ENCODE data around the gene ABCB8. TPM values are rescaled to one million over a fixed set of nuclear protein-coding genes. Genes with fewer than 3 reads are reported as not detected.

Gene ABCB8
- total and polyA plus RNA-seq, 3 experiments from 2014 or later: 18.4 to 52.3 (median 49.2) TPM

- peaks cover 10% of the 10 kb centered on the region for H3K4me1 ChIP-seq (ENCODE audit: insufficient read depth, low read length)
- POLR2A ChIA-PET: no interaction called here
- H3K27me3 ChIP-seq (ENCODE audit: insufficient read depth, low read length, poor library complexity, severe bottlenecking): no peaks in the 10 kb centered on the region
- Mint-ChIP-seq H3K4me3 (no peak overlapping the region), H3K36me3 (peaks cover 3 to 59% (median 4%) of the 10 kb centered on the region in 3 donors), H3K27ac (peak overlapping the region in 3 of 8 donors; percentile 17 to 84 (median 77)), H3K4me1 (peaks cover 7 to 16% (median 13%) of the 10 kb centered on the region in 3 donors), H3K9me3 (no peaks in the 10 kb centered on the region), H3K27me3 (no peaks in the 10 kb centered on the region)
- no peak overlapping the region for H3K27ac ChIP-seq (ENCODE audit: low read depth, low read length)
- H3K36me3 ChIP-seq (ENCODE audit: insufficient read depth, low read length): peaks cover 11% of the 10 kb centered on the region
- H3K4me3 ChIP-seq (ENCODE audit: low read length): no peak overlapping the region
- CTCF ChIA-PET: no interaction called here
- no peak for DNase-seq
- H3K9me3 ChIP-seq (ENCODE audit: low read length): no peaks in the 10 kb centered on the region
Observed at GRCh38 chr7:151065516-151065915, 37.3 kb downstream of the ABCB8 start.

DNA sequence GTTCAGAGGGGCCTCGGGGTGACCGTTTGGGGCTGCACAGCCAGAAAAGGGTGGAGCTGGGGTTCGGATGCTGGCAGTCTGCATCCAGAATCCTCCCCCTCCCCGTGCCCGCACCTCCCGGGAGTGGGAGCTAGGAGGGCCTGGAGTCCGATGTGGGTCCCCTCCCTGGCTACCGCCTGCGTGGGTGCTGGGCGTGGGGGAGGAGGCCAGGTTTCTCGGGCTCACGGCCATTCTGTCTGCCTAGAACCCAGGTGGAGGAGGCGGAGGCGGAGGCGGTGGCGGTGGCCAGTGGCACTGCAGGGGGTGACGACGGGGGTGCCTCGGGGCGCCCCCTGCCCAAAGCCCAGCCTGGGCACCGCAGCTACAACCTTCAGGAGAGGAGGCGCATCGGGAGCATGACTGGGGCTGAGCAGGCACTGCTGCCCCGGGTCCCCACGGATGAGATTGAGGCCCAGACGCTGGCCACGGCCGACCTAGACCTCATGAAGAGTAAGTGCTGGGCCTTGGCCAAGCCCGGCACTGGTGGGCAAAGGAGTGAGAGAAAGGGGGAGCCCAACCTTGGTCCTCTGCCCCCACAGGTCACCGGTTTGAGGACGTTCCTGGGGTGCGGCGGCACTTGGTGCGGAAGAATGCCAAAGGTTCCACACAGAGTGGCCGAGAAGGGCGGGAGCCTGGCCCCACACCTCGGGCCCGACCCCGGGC is 38.2 kb downstream of the ABCB8 start:
- H3K27me3 ChIP-seq (ENCODE audit: insufficient read depth, low read length, poor library complexity, severe bottlenecking): no peaks in the 10 kb centered on the region
- H3K9me3 Mint-ChIP-seq: no peaks in the 10 kb centered on the region
- H3K4me3 ChIP-seq (ENCODE audit: low read length): no peak overlapping the region
- POLR2A ChIA-PET: interaction anchor here (0.8 kb wide), 1 partner anchor 17 kb away, joined by 3 read pairs; the partner anchor contains the start of gene TMUB1
- H3K4me1 Mint-ChIP-seq: peaks cover 1 to 7% (median 5%) of the 10 kb centered on the region in 3 donors
- H3K9me3 ChIP-seq (ENCODE audit: low read length): no peaks in the 10 kb centered on the region
- peaks cover 3 to 66% (median 4%) of the 10 kb centered on the region in 3 donors for H3K36me3 Mint-ChIP-seq
- no peak overlapping the region for H3K4me3 Mint-ChIP-seq
- no peaks in the 10 kb centered on the region for H3K27me3 Mint-ChIP-seq
- H3K27ac ChIP-seq (ENCODE audit: low read depth, low read length): no peak overlapping the region
- CTCF ChIA-PET: no interaction called here
- no peak for DNase-seq
- H3K36me3 ChIP-seq (ENCODE audit: insufficient read depth, low read length): peaks cover 11% of the 10 kb centered on the region
- peak overlapping the region in 1 of 8 donors; percentile 57 for H3K27ac Mint-ChIP-seq
- peaks cover under 1% of the 10 kb centered on the region for H3K4me1 ChIP-seq (ENCODE audit: insufficient read depth, low read length)

DNA sequence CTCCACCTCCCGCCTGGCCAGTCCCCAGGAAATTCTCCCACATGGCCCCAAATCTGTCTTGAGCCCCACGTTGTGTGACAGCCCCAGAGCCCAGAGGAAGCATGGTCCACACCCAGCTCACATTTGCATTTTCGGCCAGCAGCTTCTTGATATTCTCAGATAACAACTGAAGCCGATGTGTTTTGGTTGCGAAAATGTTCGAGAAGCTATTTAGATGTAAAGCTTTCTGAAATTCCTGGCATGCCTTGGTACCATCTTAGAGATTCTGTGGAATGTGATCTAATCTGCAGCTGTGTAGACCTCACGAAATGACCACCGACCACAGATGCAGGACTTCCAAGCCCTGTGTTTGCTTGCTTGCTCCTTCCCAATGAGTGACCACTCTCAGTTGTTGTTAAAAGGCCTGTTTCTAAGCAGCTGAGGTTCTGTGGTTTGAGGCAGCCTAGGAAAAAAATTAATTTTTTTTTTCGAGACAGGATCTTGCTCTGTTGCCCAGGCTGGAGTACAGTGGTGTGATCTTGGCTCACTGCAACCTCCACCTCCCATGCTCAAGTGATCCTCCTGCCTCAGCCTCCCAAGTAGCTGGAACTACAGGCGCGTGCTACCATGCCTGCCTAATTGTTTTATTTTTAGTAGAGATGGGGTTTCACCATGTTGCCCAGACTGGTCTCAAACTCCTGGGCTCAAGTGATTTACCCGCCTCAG is 40.0 kb downstream of the ABCB8 start:
- Histone ChIP-seq H3K36me3 (ENCODE audit: insufficient read depth, low read length) (peaks cover 11% of the 10 kb centered on the region), H3K27me3 (ENCODE audit: insufficient read depth, low read length, poor library complexity, severe bottlenecking) (no peaks in the 10 kb centered on the region), H3K9me3 (ENCODE audit: low read length) (no peaks in the 10 kb centered on the region), H3K4me3 (ENCODE audit: low read length) (no peak overlapping the region), H3K4me1 (ENCODE audit: insufficient read depth, low read length) (no peaks in the 10 kb centered on the region), H3K27ac (ENCODE audit: low read depth, low read length) (no peak overlapping the region)
- CTCF ChIA-PET: interaction anchor here (0.9 to 2.9 kb wide), 3 partner anchors 10 to 54 kb away, joined by 3 to 9 read pairs (median 3); no protein-coding TSS in a partner anchor
- Mint-ChIP-seq H3K36me3 (peaks cover 3 to 71% (median 4%) of the 10 kb centered on the region in 3 donors), H3K27me3 (no peaks in the 10 kb centered on the region), H3K4me3 (no peak overlapping the region), H3K27ac (no peak overlapping the region), H3K9me3 (no peaks in the 10 kb centered on the region), H3K4me1 (no peaks in the 10 kb centered on the region)
- POLR2A ChIA-PET: interaction anchor here (0.7 kb wide), 1 partner anchor 134 kb away, joined by 6 read pairs; no protein-coding TSS in a partner anchor
- DNase-seq: no peak

- POLR2A ChIA-PET: no interaction called here
- no peak overlapping the region for H3K4me3 Mint-ChIP-seq
Observed at GRCh38 chr7:151069841-151070573, 41.8 kb downstream of the ABCB8 start.

DNA sequence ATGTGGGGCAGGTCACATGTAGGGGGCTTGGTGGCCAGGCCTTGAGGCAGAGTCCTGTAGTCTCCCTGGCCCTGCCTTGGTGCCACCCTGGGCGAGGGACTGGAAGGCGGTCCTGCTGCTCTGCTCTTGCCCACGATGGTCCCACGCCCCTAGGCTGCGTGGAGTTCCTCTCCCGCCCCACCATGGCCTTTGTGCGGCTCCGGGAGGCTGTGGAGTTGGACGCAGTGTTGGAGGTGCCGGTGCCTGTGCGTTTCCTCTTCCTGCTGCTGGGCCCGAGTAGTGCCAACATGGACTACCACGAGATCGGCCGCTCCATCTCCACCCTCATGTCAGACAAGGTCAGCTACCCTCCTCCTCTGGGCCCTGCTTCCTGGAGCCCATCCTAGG is 42.3 kb downstream of the ABCB8 start:
- Mint-ChIP-seq H3K9me3 (no peaks in the 10 kb centered on the region), H3K36me3 (peaks cover 3 to 71% (median 4%) of the 10 kb centered on the region in 3 donors), H3K27ac (peak overlapping the region in 1 of 8 donors; percentile 61), H3K27me3 (no peaks in the 10 kb centered on the region), H3K4me3 (no peak overlapping the region), H3K4me1 (no peaks in the 10 kb centered on the region)
- Histone ChIP-seq H3K27me3 (ENCODE audit: insufficient read depth, low read length, poor library complexity, severe bottlenecking) (no peaks in the 10 kb centered on the region), H3K36me3 (ENCODE audit: insufficient read depth, low read length) (no peaks in the 10 kb centered on the region), H3K4me3 (ENCODE audit: low read length) (no peak overlapping the region), H3K4me1 (ENCODE audit: insufficient read depth, low read length) (no peaks in the 10 kb centered on the region), H3K9me3 (ENCODE audit: low read length) (no peaks in the 10 kb centered on the region), H3K27ac (ENCODE audit: low read depth, low read length) (no peak overlapping the region)
- POLR2A ChIA-PET: no interaction called here
- CTCF ChIA-PET: interaction anchor here (1.5 to 2.9 kb wide), 2 partner anchors 40 kb away, joined by 3 to 9 read pairs; no protein-coding TSS in a partner anchor
- DNase-seq: no peak

More at GRCh38 chr7:151069841-151070573, 41.8 kb downstream of the ABCB8 start:
- Mint-ChIP-seq H3K27me3 (no peaks in the 10 kb centered on the region), H3K27ac (no peak overlapping the region), H3K36me3 (peaks cover 3 to 72% (median 4%) of the 10 kb centered on the region in 3 donors), H3K9me3 (no peaks in the 10 kb centered on the region), H3K4me1 (no peaks in the 10 kb centered on the region)
- no peak for DNase-seq
- Histone ChIP-seq H3K27me3 (ENCODE audit: insufficient read depth, low read length, poor library complexity, severe bottlenecking) (no peaks in the 10 kb centered on the region), H3K36me3 (ENCODE audit: insufficient read depth, low read length) (peaks cover 4% of the 10 kb centered on the region), H3K27ac (ENCODE audit: low read depth, low read length) (no peak overlapping the region), H3K4me1 (ENCODE audit: insufficient read depth, low read length) (no peaks in the 10 kb centered on the region), H3K4me3 (ENCODE audit: low read length) (no peak overlapping the region), H3K9me3 (ENCODE audit: low read length) (no peaks in the 10 kb centered on the region)
- CTCF ChIA-PET: interaction anchor here (2.9 kb wide), 1 partner anchor 41 kb away, joined by 9 read pairs; no protein-coding TSS in a partner anchor

DNA sequence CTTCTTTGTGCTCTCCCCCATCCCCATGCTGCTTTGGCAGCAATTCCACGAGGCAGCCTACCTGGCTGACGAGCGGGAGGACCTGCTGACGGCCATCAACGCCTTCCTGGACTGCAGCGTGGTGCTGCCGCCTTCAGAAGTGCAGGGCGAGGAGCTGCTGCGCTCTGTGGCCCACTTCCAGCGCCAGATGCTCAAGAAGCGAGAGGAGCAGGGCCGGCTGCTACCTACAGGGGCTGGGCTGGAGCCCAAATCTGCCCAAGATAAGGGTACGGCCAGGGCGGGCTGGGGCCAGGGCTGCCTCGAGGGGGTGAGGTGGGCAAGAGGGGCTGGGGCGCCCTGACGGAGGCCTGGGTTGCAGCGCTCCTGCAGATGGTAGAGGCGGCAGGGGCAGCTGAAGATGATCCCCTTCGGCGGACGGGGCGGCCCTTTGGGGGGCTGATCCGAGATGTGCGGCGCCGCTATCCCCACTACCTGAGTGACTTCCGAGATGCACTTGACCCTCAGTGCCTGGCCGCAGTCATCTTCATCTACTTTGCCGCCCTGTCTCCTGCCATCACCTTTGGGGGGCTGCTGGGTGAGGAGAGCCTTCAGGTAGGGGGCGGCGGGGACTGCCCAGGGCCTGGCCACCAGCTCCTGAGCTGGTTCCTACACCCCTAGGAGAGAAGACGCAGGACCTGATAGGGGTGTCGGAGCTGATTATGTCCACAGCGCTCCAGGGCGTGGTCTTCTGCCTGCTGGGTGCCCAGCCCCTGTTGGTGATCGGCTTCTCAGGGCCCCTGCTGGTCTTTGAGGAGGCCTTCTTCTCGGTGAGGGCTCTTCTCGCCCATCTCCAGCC is 43.0 kb downstream of the ABCB8 start:
- Histone ChIP-seq H3K4me1 (ENCODE audit: insufficient read depth, low read length) (no peaks in the 10 kb centered on the region), H3K36me3 (ENCODE audit: insufficient read depth, low read length) (no peaks in the 10 kb centered on the region), H3K27ac (ENCODE audit: low read depth, low read length) (no peak overlapping the region), H3K4me3 (ENCODE audit: low read length) (no peak overlapping the region), H3K27me3 (ENCODE audit: insufficient read depth, low read length, poor library complexity, severe bottlenecking) (no peaks in the 10 kb centered on the region), H3K9me3 (ENCODE audit: low read length) (no peaks in the 10 kb centered on the region)
- CTCF ChIA-PET: interaction anchor here (1.5 kb wide), 1 partner anchor 39 kb away, joined by 3 read pairs; no protein-coding TSS in a partner anchor
- peak overlapping the region in 1 of 8 donors; percentile 61 for H3K27ac Mint-ChIP-seq
- no peaks in the 10 kb centered on the region for H3K9me3 Mint-ChIP-seq
- no peak overlapping the region for H3K4me3 Mint-ChIP-seq
- H3K27me3 Mint-ChIP-seq: no peaks in the 10 kb centered on the region
- POLR2A ChIA-PET: interaction anchor here (1.2 kb wide), 1 partner anchor 9 kb away, joined by 3 read pairs; the partner anchor contains the start of gene FASTK
- H3K36me3 Mint-ChIP-seq: peaks cover 3 to 74% (median 4%) of the 10 kb centered on the region in 3 donors
- DNase-seq: no peak
- H3K4me1 Mint-ChIP-seq: no peaks in the 10 kb centered on the region

- no peaks in the 10 kb centered on the region for H3K9me3 ChIP-seq (ENCODE audit: low read length)
- CTCF ChIA-PET: interaction anchor here (1.1 kb wide), 1 partner anchor 13 kb away, joined by 3 read pairs; no protein-coding TSS in a partner anchor
- no peaks in the 10 kb centered on the region for H3K27me3 ChIP-seq (ENCODE audit: insufficient read depth, low read length, poor library complexity, severe bottlenecking)
- H3K36me3 Mint-ChIP-seq: peaks cover 3 to 67% (median 4%) of the 10 kb centered on the region in 3 donors
- POLR2A ChIA-PET: no interaction called here
- no peak overlapping the region for H3K27ac ChIP-seq (ENCODE audit: low read depth, low read length)
- peak overlapping the region in 3 of 8 donors; percentile 36 to 61 (median 54) for H3K27ac Mint-ChIP-seq
- no peak overlapping the region for H3K4me3 ChIP-seq (ENCODE audit: low read length)
- peak overlapping the region in 1 of 7 donors; percentile 44 for H3K4me3 Mint-ChIP-seq
- peaks cover 0 to under 1% of the 10 kb centered on the region in 2 donors for H3K27me3 Mint-ChIP-seq
- H3K9me3 Mint-ChIP-seq: no peaks in the 10 kb centered on the region
- no peaks in the 10 kb centered on the region for H3K36me3 ChIP-seq (ENCODE audit: insufficient read depth, low read length)
- H3K4me1 Mint-ChIP-seq: peaks cover 6 to 8% (median 8%) of the 10 kb centered on the region in 3 donors
- no peak for DNase-seq
- peaks cover 4% of the 10 kb centered on the region for H3K4me1 ChIP-seq (ENCODE audit: insufficient read depth, low read length)
Observed at GRCh38 chr7:151073990-151074389, 45.7 kb downstream of the ABCB8 start.

Data from CD8-positive, alpha-beta memory T cell (primary cell).